ENCODE data around the gene SYNE2.
"Not testable (repeated sequence)": the region's sequence is repeated elsewhere in the genome, so short reads cannot be mapped to it uniquely, and the experiment has no call there.

The SYNE2 gene

DNA sequence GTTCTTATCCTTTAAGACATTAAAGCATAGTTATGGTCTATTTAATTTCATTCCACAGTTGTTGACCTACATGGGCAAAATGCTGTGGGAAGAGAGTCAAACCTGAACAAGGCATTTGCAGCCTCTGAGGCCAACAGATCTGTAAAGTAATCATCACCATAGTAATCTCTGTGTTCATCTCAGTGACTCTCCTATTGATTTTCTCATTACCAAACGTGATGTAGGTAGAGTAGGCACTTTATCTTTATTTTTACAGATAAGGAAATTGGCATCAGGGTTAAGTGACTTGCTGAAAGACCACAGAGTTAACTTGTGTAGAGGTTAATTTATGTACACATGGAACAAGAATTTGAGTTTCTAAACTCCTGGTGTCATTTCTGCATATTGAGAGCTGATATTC is 238.4 kb downstream of the SYNE2 start:
- no peak for DNase-seq

DNA sequence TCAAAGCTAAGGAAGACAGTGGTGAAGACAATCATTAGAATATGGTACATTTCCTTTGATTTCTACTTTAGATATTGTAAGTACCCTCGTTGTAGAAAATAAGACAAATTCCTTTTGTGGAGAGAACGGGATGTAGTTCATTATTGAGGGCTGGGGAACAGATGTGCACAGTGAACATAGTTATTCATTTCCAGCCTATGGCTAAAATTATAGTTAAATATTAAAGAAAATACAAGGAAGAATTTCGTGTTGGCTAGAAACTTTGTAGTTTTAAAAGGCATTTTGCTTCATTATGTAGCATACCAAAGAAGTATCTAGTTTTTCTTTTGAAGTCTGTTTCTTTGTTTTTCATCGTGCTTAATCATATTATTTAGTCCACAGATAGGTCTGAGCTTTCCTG is 239.5 kb downstream of the SYNE2 start:
- DNase-seq: no peak

DNA sequence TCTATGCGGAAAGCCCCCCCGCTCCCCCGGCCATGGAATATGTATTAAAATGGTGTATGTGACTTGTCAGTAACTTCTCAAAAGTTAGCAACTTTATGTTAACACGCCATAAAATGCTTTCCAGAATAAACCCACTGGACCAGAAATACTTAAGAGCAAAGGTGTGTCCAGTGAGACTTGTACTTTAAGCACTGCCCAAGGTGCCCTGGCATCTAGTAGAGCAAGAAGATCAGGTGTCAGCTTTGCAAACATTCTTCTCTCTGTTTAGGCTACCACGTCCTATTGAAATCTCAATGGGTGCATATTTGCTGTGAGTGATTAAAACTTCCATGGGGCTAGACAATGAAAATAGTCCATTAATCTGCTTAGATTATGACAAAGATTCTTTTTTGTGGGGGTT is 240.1 kb downstream of the SYNE2 start:
- no peak for DNase-seq

DNA sequence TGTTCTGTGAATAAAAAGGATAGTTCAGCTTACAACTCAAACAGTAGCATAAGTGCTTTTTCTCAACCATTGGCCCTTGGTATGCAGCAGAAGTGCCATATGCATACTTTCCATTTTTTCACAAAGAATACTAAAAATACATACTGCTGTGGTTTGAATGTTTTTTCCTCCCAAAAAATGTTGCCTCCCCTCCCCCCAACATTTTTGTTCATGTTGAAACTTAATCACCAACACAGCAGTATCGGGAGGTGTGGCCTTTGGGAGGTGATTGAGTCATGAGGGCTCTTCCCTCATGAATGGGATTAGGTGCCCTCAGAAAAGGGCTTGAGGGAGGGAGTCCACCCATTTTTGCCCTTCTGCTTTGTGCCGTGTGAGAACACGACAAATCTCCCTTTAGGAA is 242.8 kb downstream of the SYNE2 start:
- no peak for DNase-seq

DNA sequence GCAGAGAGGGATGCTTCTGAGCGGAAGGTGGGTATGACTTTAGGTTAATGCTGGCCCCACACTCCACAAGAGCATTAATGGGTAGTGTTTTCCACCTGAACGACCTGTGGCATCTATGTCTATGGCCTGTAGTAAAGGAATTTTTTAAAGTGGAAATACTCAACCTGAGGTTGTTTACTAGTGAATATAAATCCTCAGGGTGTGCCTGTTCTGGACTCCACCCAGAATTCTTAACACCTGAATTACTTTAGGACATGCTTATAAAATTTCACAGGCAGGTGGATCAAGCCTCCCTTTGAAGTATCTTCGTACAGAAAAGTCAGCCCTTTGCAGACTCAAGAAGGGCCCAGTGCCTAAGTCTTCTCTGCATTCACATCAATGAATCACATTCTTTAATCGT is 245.3 kb downstream of the SYNE2 start:
- no peak for DNase-seq

DNA sequence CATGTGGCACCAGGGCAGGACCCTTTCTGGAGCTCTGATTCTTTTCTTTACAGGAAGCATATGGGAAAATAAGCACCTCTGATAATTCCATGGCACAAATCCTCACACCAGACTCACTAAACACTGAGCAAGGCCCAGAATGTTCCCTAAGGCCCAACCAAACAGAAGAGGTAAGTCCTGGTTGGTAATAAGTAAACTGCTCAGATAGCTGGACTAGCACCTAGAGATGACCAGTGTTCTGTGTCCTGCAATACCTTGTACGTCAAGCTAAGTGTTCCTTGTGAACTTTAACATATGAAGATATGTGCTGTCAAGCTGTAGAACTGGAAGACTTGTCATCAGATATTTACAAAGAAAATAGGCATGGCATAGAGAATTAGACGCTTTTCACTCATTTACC is 254.6 kb downstream of the SYNE2 start:
- no peak for DNase-seq

DNA sequence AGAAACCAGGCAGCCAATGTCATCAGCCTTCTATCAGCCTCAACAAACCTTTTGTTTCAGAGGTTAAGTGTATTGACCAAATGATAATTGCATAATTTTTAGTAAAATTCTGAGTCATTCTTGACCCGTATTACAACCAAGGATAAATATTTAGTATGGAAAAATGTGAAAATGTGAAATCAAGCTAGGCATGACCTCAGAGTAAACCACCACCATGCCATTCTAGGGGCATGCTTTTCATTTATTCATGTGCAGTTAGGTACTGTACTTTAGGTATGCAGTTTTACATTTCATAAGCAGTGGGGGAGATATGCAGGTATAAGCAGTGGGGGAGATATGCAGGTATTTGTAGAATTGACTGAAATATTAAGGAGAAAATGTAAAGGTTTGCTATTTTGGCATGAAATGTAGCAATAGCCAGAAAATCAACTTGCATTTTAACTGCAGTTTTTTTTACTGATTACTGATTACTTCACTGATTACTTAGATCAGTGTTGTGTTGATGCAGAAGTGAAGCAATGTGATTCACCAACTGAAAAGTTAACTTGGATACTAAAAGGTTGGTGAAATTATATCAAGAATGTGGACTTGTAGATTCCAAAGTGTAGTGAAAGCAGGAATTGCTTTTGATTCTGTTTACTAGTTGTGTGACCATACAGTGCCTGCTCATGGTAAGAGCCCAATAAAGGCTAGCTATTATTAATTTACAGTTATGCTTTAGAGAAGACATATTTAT is 257.2 kb downstream of the SYNE2 start:
- DNase-seq: no peak

DNA sequence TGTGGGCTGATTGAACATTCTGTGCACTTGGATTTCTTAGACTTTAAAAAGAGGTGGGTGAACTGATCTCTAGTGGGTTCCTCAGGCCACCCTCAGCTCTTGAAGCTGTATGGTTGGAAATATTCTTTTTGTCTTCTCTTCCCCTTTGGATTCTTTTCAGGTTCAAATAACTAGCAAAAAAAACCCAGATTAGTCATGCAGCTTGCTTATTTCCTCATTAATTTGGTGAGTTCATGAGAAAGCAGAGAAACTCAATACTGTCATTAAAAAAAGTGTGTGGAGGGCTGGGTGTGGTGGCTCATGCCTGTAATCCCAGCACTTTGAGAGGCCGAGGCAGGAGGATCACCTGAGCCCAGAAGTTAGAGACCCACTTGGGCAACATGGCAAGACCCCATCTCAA is 258.0 kb downstream of the SYNE2 start:
- DNase-seq: no peak

DNA sequence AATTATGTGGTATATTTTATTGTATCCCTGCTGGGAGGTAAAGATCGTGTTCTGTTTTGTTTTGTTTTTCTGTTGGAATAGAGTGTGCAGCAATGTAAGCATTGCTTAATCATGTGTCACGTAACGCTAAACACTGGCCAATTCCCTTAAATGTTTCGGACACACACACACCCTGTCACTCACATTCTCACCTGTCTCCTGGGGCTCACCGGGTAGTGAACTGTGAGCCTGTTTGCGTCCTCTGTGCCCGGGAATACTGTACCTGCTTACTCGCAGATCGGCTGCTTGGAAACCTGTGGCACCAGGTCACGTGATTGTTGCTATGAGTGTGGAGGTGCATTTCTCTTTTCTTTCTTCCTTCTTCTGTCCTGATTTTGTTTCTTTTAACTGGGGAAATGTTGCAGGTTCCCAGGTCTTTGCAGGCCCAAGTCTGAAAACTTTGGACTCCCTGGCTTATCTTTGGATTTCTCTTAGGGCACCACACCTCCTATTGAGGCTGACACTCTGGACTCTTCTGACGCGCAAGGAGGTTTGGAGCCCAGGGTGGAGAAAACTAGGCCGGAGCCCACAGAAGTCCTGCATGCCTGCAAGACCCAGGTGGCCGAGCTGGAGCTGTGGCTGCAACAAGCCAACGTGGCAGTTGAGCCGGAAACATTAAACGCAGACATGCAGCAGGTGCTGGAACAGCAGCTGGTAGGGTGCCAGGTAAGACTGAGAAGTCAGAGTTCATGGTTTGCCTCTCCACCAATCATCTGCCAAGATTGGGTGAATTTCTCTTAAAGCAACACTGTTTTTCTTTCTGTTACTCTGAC is 260.3 kb downstream of the SYNE2 start:
- DNase-seq: no peak

DNA sequence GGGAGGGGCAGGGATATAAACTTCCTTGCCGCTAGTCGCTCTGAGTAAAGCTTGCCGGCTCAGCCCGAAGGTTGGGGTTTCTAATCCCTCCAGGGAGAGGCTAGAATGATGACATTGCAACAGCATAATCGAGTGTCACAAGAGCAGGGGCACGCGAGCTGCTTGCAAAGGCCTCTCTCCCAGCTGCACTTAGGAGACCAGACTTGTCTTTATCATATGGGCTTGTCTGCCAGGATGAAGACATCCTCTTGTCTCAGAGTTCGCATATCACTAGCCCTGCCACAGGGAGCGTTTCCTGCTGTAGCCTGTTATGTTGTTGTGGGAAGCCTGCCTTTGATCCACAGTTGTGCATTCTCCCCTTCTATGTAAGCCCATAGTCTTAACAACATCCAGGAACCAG is 261.4 kb downstream of the SYNE2 start:
- DNase-seq: no peak

DNA sequence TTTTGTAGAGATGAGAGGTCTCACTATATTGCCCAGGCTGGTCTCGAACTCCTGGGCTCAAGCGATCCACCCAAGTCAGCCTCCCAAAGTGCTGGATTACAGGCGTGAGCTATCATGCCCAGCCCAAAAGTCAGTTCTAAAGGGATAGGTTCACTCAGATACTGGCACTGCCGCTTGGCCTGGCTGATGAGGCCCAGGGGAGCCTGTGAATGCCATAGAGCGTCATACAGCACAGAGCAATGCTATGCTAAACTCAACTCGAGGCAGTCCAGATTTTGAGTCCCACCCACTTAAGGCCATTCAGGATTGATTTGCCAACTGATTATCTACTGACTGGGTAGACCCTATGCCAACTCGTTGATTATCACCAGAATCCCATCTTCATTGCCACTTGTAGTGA is 262.0 kb downstream of the SYNE2 start:
- no peak for DNase-seq

DNA sequence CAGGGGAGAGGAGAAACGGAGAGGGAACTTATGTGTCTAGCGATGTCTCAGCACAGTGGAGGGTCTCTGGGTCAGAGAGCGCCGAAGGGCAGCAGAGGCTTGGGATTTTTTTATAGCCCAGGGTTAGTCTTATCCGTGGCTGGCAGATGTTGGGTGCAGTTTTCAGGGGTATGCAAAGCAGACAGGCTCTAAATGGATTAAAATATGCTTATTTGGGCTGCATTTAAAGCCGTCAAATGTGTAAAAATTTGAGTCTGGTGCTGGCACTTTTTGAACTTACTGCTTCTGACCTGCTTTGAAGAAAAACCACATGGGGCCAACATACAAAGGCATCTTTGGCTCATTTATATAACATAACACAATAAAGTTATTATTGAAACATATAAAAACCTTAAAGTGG is 262.6 kb downstream of the SYNE2 start:
- no peak for DNase-seq

DNA sequence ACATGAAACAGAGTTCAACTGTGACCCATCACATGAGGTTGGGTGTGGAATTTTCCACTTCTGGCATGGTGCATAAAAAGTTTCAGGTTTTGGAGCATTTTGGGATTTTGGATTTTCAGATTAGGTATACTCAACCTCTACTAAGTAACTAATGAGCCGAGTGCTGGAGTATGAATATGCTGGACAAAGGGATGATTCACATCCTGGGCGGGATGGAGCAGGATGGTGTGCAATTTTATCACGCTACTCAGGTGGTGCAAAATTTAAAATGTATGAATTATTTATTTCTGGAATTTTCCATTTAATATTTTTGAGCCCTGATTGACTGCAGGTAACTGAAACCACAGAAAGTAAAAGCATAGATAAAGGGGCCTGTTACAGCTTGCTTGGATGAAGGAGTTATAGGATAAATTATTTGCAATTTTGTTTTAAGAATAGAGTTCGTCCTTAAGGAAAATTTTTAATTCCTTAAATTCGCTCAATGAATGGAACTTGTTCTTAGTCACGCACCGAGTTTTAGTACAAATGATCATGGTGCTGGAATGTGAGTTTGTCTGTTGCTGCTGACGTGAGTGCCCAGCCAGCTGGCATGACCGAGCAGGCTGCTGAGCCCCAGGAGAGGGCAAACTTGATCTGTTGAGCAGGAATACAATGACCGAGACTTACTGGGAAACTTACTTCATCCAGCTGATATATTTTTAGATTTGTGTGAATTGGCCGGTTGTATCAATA is 265.0 kb downstream of the SYNE2 start:
- no peak for DNase-seq

DNA sequence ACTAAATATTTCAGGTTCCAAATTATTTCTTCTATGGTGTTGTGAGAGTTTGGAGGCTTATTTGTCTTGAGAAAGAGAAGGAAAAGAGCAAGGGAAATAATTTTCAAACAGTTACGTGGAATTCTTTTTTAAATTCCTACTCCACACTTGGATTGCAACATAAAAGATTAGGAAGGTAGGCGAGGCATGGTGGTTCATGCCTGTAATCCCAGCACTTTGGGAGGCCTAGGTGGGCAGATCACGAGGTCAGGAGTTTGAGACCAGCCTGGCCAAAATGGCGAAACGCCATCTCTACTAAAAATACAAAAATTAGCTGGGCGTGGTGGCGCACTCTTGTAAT is 265.6 kb downstream of the SYNE2 start:
- DNase-seq: not testable (repeated sequence)

DNA sequence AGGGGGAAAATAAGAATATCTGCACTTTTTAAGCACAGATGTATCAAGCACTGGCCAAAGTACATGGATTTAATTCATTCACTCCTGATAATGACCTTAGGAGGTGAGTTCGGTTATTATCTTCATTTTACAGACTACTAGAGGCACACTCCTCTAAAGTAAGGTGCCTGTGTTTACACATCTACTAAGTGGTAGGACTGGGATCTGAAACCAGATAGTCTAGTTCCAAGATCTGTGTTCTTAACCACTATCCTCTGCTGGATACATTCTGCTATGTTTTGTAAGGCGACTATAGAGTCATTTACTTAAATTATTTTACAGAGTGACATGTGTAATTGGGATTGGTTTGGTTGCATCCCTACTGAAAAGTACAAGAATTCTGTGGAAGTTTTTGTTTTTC is 266.1 kb downstream of the SYNE2 start:
- DNase-seq: no peak

DNA sequence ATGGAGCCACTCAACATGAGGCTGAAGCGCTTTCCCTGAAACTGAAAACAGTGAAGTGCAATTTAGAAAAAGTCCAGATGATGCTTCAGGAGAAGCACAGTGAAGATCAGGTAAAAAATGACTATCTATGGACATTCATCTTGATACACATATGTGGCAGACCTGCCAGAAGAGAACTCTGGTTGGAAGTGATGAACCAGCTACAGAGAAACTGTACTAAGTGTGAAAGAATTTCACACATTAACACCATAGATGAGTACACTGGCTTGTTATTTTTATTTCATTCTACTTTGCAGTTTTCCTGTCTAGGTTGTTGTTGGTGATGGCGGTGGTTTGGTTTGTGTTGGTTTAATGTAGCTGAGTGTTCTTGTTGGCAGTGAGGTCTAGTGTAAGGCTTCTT is 266.7 kb downstream of the SYNE2 start:
- no peak for DNase-seq

DNA sequence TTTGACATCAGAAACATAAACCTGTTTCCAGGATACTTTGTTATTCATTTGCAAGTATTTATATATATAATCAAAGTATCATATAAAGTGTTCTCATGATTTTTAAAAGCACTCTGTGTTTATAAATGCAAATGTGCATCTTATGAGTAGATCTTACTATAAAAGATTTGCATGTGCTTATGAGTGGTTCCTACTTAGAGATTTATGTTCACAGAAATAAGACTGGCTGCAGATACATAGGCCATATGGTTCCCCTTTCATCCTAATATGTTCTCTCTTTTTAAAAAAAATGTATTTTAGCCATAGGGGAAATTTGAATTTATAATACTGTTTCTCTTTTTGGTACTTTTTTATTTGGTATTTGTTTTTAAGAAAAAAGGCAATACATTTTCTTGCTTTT is 267.2 kb downstream of the SYNE2 start:
- no peak for DNase-seq

DNA sequence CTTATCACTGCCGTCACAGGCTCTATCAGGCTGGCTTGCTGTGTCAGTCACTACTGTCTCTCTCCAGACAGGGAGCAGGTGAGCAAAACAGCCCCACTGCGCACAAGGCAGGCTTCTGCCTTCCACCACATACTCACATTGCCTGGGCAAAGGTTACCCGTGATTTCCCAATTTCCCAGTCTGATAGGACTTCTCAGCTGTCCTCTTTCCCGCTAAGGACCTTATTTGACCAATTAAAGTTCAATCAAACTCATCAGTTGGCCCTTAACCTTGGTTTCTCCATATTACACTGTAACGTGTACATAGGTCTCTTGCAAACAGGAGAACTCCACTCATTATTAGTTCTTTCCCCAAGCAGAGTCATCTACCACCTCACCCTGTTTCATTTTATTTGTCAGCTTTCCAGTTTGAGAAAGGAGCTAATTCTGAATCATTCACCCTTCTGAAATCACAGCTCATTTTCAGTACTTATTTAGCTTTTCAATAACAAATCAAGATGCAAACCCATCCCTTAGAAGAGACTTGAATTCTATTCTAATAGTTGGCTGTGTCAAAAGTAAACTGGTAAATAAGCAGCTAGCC is 270.5 kb downstream of the SYNE2 start:
- no peak for DNase-seq

DNA sequence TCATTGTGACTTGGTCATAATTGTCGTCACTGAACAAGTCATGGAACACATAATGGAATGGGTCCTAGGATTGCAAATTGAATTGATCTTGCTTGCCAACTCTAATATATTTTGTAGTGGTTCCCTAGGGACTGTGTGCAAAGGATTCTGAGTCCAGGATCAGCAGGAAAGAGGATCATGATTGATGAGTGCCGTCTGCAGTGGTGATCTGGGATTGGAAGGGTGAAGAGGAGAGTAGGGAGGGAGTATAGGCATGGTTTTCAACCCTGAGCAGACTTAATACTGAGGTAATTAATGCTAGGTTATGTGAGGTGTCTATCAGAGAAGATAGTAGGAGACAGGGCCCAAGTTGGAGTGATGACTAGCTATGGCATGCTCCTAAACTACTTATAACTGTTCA is 272.5 kb downstream of the SYNE2 start:
- no peak for DNase-seq

DNA sequence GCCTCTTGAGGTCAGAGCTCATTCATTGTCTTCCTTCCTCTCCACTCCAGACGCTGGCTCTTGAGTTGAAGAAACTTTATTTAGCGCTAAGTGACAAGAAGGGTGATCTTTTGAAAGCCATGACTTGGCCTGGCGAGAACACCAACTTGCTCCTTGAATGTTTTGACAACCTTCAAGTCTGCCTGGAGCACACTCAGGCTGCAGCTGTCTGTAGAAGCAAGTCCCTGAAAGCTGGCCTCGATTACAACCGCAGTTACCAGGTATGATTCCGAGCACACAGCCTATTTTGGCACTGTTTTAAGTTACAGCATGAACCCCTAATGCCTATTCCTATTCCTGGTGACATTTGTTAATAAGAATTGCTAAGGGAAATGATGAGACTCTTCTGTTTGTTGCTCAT is 273.7 kb downstream of the SYNE2 start:
- no peak for DNase-seq

DNA sequence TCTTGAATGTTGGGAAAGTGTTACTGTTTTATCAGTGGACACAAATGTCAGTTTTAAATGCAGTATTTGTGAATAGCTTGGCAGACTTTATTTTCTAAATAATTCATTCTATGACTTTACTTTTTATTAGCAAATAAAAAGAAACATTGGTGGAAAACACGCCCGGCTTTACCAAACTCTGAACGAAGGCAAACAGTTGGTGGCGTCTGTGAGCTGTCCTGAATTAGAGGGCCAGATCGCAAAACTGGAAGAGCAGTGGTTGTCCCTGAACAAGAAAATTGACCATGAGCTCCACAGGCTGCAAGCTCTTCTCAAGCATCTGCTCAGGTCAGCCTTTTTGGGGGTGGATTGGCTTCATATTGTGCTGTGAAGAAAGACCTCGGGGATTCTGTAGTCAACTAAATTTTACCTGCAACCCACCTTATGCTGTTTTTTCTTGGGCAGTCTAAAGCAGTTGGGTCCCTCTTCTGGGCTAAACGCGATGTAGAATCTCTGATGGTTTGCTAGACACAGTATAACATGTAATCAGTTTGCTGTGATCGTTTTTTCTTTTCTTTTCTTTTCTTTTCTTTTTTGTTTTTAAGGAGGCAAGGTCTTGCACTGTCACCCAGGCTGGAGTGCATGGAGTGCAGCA is 285.0 kb downstream of the SYNE2 start:
- DNase-seq: no peak

DNA sequence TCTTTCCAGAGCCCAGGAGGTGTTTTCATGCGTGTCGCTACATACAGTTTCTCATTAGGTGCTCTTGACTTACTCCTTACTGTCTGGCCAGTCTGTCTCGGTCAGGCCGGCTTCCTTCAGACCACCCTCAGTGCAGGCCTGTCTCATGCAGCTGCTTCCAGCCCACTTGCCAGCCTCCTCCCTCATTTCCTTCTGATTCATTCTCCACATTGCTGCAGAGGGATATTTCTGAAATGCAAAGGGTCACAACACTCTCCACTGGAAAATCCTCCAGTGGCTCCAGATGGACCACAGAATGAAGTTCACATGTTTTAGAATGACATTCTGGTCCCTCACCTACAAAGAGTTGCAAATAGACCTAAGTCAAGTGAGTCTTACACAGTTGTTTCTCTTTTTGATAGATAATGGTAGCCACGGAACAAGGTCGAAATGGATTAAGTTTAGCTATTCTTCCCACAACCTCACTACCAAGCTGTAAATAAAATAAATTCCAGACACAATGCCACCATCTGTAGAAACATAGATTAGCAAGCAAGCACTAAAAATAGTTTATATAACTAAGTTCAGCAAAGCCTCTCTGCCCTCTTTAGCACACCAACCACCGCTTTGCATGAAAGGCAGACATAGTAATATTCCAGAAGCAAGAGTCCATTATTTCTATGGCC is 294.5 kb downstream of the SYNE2 start:
- no peak for DNase-seq

DNA sequence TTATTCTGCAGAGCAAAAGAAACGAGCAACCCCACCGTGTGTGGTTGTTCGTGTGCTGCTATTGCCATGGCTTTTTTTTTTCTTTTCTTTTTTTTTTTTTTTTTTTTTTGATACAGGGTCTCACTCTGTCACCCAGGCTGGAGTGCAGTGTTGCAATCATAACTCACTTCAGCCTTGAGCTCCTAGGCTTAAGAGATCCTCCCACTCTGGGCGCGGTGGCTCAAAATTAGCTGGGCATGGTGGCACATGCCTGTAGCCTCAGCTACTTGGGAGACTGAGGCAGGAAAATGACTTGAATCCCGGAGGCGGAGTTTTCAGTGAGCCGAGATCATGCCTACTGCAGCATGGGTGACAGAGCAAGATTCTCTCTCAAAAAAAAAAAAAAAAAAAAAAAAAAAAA is 297.1 kb downstream of the SYNE2 start:
- DNase-seq: no peak
